ENCODE results near the gene ERP29. TPM values are rescaled to one million over a fixed set of nuclear protein-coding genes. Genes with fewer than 3 reads are reported as not detected.

The ERP29 gene
- total RNA-seq, 1 experiment from 2014 or later: 97.2 TPM

GRCh38 chr12:111971800-111972199 is 41.4 kb upstream of the ERP29 start:
- CTCF ChIA-PET: no interaction called here
- no peaks in the 10 kb centered on the region for H3K9me2 ChIP-seq (replicated peaks; ENCODE audit: low read length)
- H4K20me1 ChIP-seq (ENCODE audit: low read length): no peaks in the 10 kb centered on the region
- no peaks in the 10 kb centered on the region for H3K36me3 ChIP-seq (ENCODE audit: low read depth, low read length)
- TF ChIP-seq EZH2 (IDR thresholded peaks at IDR 0.05; ENCODE audit: low read length, unreplicated experiment) (no peak), EZH2phosphoT487 (IDR thresholded peaks at IDR 0.05; ENCODE audit: borderline replicate concordance, low read length) (no peak), CTCF (conservative IDR thresholded peaks at IDR 0.05; ENCODE audit: low read depth, low read length) (no peak)
- H3K4me3 ChIP-seq (ENCODE audit: low read length): no peak overlapping the region
- no peaks in the 10 kb centered on the region for H3K27me3 ChIP-seq (ENCODE audit: low read length)
- no peaks in the 10 kb centered on the region for H3K4me1 ChIP-seq (ENCODE audit: insufficient read depth, low read length)
- no TSS peak for BruUV-seq (replicated peaks)
- intact Hi-C loops (cut with micrococcal nuclease): no loop called here
- POLR2A ChIA-PET (ENCODE audit: unreplicated experiment): no interaction called here
- H3K27ac ChIP-seq (ENCODE audit: low read length): no peak overlapping the region
- no peak overlapping the region for H3K4me2 ChIP-seq (ENCODE audit: low read length)
- H3K79me2 ChIP-seq (ENCODE audit: low read length): no peaks in the 10 kb centered on the region
- no peak for ATAC-seq
- no peak overlapping the region for H3K9ac ChIP-seq (ENCODE audit: low read length)
- no peak overlapping the region for H2AFZ ChIP-seq (ENCODE audit: low read length)
- no peak for DNase-seq
- no peaks in the 10 kb centered on the region for H3F3A ChIP-seq (ENCODE audit: low read length, unreplicated experiment)
- H3K9me3 ChIP-seq (ENCODE audit: low read length): peaks cover 7% of the 10 kb centered on the region; the same call in 1 of the 2 replicates

GRCh38 chr12:111975161-111975931 is 37.9 kb upstream of the ERP29 start:
- H3K36me3 ChIP-seq (ENCODE audit: low read depth, low read length): no peaks in the 10 kb centered on the region
- intact Hi-C loops (cut with micrococcal nuclease): no loop called here
- no peaks in the 10 kb centered on the region for H3K9me2 ChIP-seq (replicated peaks; ENCODE audit: low read length)
- ATAC-seq (no peak), DNase-seq (no peak)
- no TSS peak for BruUV-seq (replicated peaks)
- ChIA-PET CTCF (no interaction called here), POLR2A (ENCODE audit: unreplicated experiment) (no interaction called here)
- no peak overlapping the region for H3K4me2 ChIP-seq (ENCODE audit: low read length)
- H3K27me3 ChIP-seq (ENCODE audit: low read length): no peaks in the 10 kb centered on the region
- H3K4me3 ChIP-seq (ENCODE audit: low read length): no peak overlapping the region
- no peaks in the 10 kb centered on the region for H3K4me1 ChIP-seq (ENCODE audit: insufficient read depth, low read length)
- no peaks in the 10 kb centered on the region for H3F3A ChIP-seq (ENCODE audit: low read length, unreplicated experiment)
- TF ChIP-seq EZH2 (IDR thresholded peaks at IDR 0.05; ENCODE audit: low read length, unreplicated experiment) (no peak), EZH2phosphoT487 (IDR thresholded peaks at IDR 0.05; ENCODE audit: borderline replicate concordance, low read length) (no peak), CTCF (conservative IDR thresholded peaks at IDR 0.05; ENCODE audit: low read depth, low read length) (no peak)
- H3K27ac ChIP-seq (ENCODE audit: low read length): no peak overlapping the region
- no peak overlapping the region for H3K9ac ChIP-seq (ENCODE audit: low read length)
- no peak overlapping the region for H2AFZ ChIP-seq (ENCODE audit: low read length)
- H3K9me3 ChIP-seq (ENCODE audit: low read length): peaks cover 7% of the 10 kb centered on the region; the same call in 1 of the 2 replicates
- H3K79me2 ChIP-seq (ENCODE audit: low read length): no peaks in the 10 kb centered on the region
- H4K20me1 ChIP-seq (ENCODE audit: low read length): no peaks in the 10 kb centered on the region

GRCh38 chr12:111976291-111976690 is 36.9 kb upstream of the ERP29 start:
- Histone ChIP-seq H4K20me1 (ENCODE audit: low read length) (no peaks in the 10 kb centered on the region), H2AFZ (ENCODE audit: low read length) (no peak overlapping the region), H3K9ac (ENCODE audit: low read length) (no peak overlapping the region), H3K9me2 (replicated peaks; ENCODE audit: low read length) (no peaks in the 10 kb centered on the region), H3K4me2 (ENCODE audit: low read length) (no peak overlapping the region), H3K79me2 (ENCODE audit: low read length) (no peaks in the 10 kb centered on the region), H3K36me3 (ENCODE audit: low read depth, low read length) (no peaks in the 10 kb centered on the region), H3K4me3 (ENCODE audit: low read length) (no peak overlapping the region), H3F3A (ENCODE audit: low read length, unreplicated experiment) (no peaks in the 10 kb centered on the region), H3K27me3 (ENCODE audit: low read length) (no peaks in the 10 kb centered on the region), H3K9me3 (ENCODE audit: low read length) (peaks cover 6% of the 10 kb centered on the region; the same call in 1 of the 2 replicates), H3K27ac (ENCODE audit: low read length) (no peak overlapping the region), H3K4me1 (ENCODE audit: insufficient read depth, low read length) (no peaks in the 10 kb centered on the region)
- BruUV-seq (replicated peaks): no TSS peak
- DNase-seq (no peak), ATAC-seq (no peak)
- TF ChIP-seq CTCF (conservative IDR thresholded peaks at IDR 0.05; ENCODE audit: low read depth, low read length) (no peak), EZH2phosphoT487 (IDR thresholded peaks at IDR 0.05; ENCODE audit: borderline replicate concordance, low read length) (no peak), EZH2 (IDR thresholded peaks at IDR 0.05; ENCODE audit: low read length, unreplicated experiment) (no peak)
- ChIA-PET POLR2A (ENCODE audit: unreplicated experiment) (interaction anchor here (0.6 kb wide), 1 partner anchor 12 kb away, joined by 5 read pairs; no protein-coding TSS in a partner anchor), CTCF (no interaction called here)
- intact Hi-C loops (cut with micrococcal nuclease): no loop called here

All from PC-3 (cell line).